Lower leg skin (tissue), 3 donors: ENCODE results near the gene GPR17.

Experiments used
- CTCF ChIP-seq, 3 donors: fragments of 450-650 bp; IDR thresholded peaks; one replicate each; pipeline ENCODE4 v1.5.1; 2016; ENCODE audit warnings: antibody characterized with exemption in 3 of 3, mild to moderate bottlenecking in 3 of 3, moderate library complexity in 2 of 3
- POLR2A ChIP-seq, 2 donors: fragments of 450-650 bp; IDR thresholded peaks; one replicate each; pipeline ENCODE4 v1.6.1; 2016 to 2017; ENCODE audit warnings: antibody characterized with exemption in 2 of 2, mild to moderate bottlenecking in 1 of 2, moderate library complexity in 1 of 2

DNA sequence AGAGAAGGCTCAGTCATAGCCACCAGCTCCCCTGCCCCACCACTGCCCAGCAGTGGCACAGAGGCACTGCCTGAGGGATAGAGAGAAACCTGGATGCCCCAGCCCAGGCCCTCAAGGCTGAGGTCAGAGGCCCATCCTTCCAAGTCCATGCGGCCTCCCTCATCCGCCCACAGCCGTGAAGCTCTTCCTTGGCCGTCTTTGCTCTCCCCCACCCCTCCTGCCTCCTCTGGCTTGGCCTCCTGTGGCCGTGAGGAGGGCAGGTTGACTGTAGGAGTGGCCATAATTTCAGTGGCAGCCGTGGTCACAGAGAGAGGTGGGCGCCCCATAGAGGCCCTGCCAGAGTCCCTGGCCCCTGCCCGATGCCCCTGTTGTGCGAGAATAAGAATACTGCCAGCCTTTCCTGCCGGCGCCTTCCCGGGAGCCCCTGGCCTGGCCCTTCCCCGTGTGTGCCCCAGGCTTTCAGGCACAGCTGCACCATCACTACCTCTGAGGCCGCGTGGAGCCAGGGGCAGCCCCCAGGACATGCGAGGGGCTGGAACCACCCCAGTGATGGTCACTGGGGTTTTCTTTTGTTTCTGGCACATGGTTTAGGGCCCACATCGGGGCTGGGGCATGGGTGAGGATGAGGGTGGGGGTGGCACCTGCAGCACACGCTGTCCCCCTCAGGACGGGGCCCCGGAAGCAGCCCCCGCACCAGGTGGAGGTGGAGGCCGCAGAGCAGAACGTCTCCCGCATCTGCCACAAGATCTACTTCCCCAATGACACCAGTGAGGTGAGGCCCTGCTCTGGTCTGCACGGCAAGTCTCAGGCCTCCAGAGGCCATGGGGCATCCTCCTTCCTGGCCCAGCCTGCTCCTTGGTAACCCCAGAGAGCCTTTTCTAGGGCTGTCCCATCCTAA, 13.1 kb upstream of the GPR17 start:
- TF ChIP-seq CTCF (IDR thresholded peaks at IDR 0.05) = no peak
- no peak for TF ChIP-seq POLR2A (IDR thresholded peaks at IDR 0.05)
